ENCODE results near the gene PIMREG. TPM values are rescaled to one million over a fixed set of nuclear protein-coding genes. Genes with fewer than 3 reads are reported as not detected.

The PIMREG gene
- total RNA-seq (2013) = 0.12 TPM
- polyA plus RNA-seq = not detected
- not detected in 2 replicates for polyA minus RNA-seq
- 0 to 8.9 (median 0.31) reads per million in 11 experiments for total RNA-seq

GRCh38 chr17:6443692-6444570 is at the start of gene PIMREG:
Gene PIMREG (plus strand): TSS chr17:6444455. CDS start chr17:6445111, 656 bp downstream.
- H3K27ac ChIP-seq (ENCODE audit: low read depth in 1 of 2, low read length in 2 of 2) = peak within 1 kb of the TSS; percentile 64 to 77
- no peaks in the 10 kb centered on the region for H4K20me1 ChIP-seq (ENCODE audit: insufficient read depth, low read length)
- H3K9me3 Mint-ChIP-seq = peaks cover 0 to 6% (median 0%) of the 10 kb centered on the region in 7 donors
- peak within 1 kb of the TSS; percentile 54 to 91 (median 75) for H3K4me3 ChIP-seq (replicated peaks in 1 of 3; ENCODE audit: low read depth in 2 of 3, low read length in 3 of 3)
- no peaks in the 10 kb centered on the region for H3K27me3 ChIP-seq (ENCODE audit: control insufficient read depth in 2 of 2, insufficient read depth in 2 of 2, low read length in 2 of 2)
- peak within 1 kb of the TSS; percentile 92 to 97 (median 95) for H3K27ac Mint-ChIP-seq
- under 1% methylated on average over 62 of the region's 62 CpGs for WGBS (ENCODE audit: insufficient coverage)
- no peak for TF ChIP-seq CTCF (IDR thresholded peaks at IDR 0.05)
- DNase-seq = peak; percentile 84 to 86 (median 86)
- H3K36me3 Mint-ChIP-seq = peaks cover 13 to 30% of the 10 kb centered on the region in 2 donors
- peaks cover 6 to 13% (median 11%) of the 10 kb centered on the region in 3 donors for H3K27me3 Mint-ChIP-seq (ENCODE audit: low read depth in 3 of 3)
- no peaks in the 10 kb centered on the region for H3K9me3 ChIP-seq (replicated peaks in 1 of 2; ENCODE audit: control insufficient read depth in 1 of 2, insufficient read depth in 1 of 2, low read length in 2 of 2)
- peak within 1 kb of the TSS; percentile 97 to 99 for H3K4me3 Mint-ChIP-seq
- intact Hi-C loops (cut with micrococcal nuclease) = loop anchor here in 1 of 2 donors (5.0 to 10.0 kb wide), 2 partner anchors 862 to 959 kb away; partner anchors contain the start of genes DERL2, MIS12 and NLRP1
- peak within 1 kb of the TSS; percentile 97 for H2AFZ ChIP-seq (ENCODE audit: insufficient read depth, low read depth, low read length, poor library complexity, severe bottlenecking)
- H3K79me2 ChIP-seq (ENCODE audit: insufficient read depth, low read length) = peaks cover 14% of the 10 kb centered on the region
- H3K36me3 ChIP-seq (replicated peaks in 1 of 2; ENCODE audit: control insufficient read depth in 1 of 2, insufficient read depth in 2 of 2, low read length in 2 of 2) = peaks cover 9 to 19% of the 10 kb centered on the region in 2 donors
- H3K4me1 ChIP-seq (ENCODE audit: control insufficient read depth in 1 of 2, insufficient read depth in 2 of 2, low read length in 2 of 2) = peaks cover 20 to 25% of the 10 kb centered on the region in 2 donors
- peak within 1 kb of the TSS; percentile 67 for H3K9ac ChIP-seq (ENCODE audit: insufficient read depth, low read length, poor library complexity, severe bottlenecking)
- peaks cover 24% of the 10 kb centered on the region for H3K4me1 Mint-ChIP-seq
- peak within 1 kb of the TSS; percentile 94 for H3K4me2 ChIP-seq (replicated peaks; ENCODE audit: extremely low read depth, low read length, poor library complexity, severe bottlenecking)

- H3K27ac Mint-ChIP-seq = no peak overlapping the region
- H3K36me3 ChIP-seq (replicated peaks in 1 of 2; ENCODE audit: control insufficient read depth in 1 of 2, insufficient read depth in 2 of 2, low read length in 2 of 2) = no peaks in the 10 kb centered on the region
- no peaks in the 10 kb centered on the region for H3K4me1 Mint-ChIP-seq
- no peaks in the 10 kb centered on the region for H3K4me1 ChIP-seq (ENCODE audit: control insufficient read depth in 1 of 2, insufficient read depth in 2 of 2, low read length in 2 of 2)
- H3K9me3 ChIP-seq (replicated peaks in 1 of 2; ENCODE audit: control insufficient read depth in 1 of 2, insufficient read depth in 1 of 2, low read length in 2 of 2) = no peaks in the 10 kb centered on the region
- WGBS (ENCODE audit: insufficient coverage) = no CpG with 5 or more reads among the region's 2 CpGs
- H3K27me3 ChIP-seq (ENCODE audit: control insufficient read depth in 2 of 2, insufficient read depth in 2 of 2, low read length in 2 of 2) = peaks cover 0 to 2% of the 10 kb centered on the region in 2 donors
- no peaks in the 10 kb centered on the region for H3K36me3 Mint-ChIP-seq
- H2AFZ ChIP-seq (ENCODE audit: insufficient read depth, low read depth, low read length, poor library complexity, severe bottlenecking) = no peak overlapping the region
- no peaks in the 10 kb centered on the region for H3K79me2 ChIP-seq (ENCODE audit: insufficient read depth, low read length)
- no peak overlapping the region for H3K4me3 ChIP-seq (replicated peaks in 1 of 3; ENCODE audit: low read depth in 2 of 3, low read length in 3 of 3)
- H3K4me2 ChIP-seq (replicated peaks; ENCODE audit: extremely low read depth, low read length, poor library complexity, severe bottlenecking) = no peak overlapping the region
- no peak for DNase-seq
- H3K9ac ChIP-seq (ENCODE audit: insufficient read depth, low read length, poor library complexity, severe bottlenecking) = no peak overlapping the region
- peaks cover 0 to 9% (median 4%) of the 10 kb centered on the region in 7 donors for H3K9me3 Mint-ChIP-seq
- TF ChIP-seq CTCF (IDR thresholded peaks at IDR 0.05) = no peak
- intact Hi-C loops (cut with micrococcal nuclease) = no loop called here
- H3K27ac ChIP-seq (ENCODE audit: low read depth in 1 of 2, low read length in 2 of 2) = no peak overlapping the region
- H3K27me3 Mint-ChIP-seq (ENCODE audit: low read depth in 3 of 3) = peaks cover 4 to 7% (median 7%) of the 10 kb centered on the region in 3 donors
- no peak overlapping the region for H3K4me3 Mint-ChIP-seq
- H4K20me1 ChIP-seq (ENCODE audit: insufficient read depth, low read length) = no peaks in the 10 kb centered on the region
Measured at GRCh38 chr17:6398955-6399354, 45.3 kb upstream of the PIMREG start.
